NCI-H2029 treated with DMSO at 0.1 percent for 48 hours (cell line): Measurements from ENCODE around the gene DLX4.

Source experiments
- DNase-seq: peaks from one replicate; lab custom pipeline; 2025; lab: John Stamatoyannopoulos, UW

DLX4 gene

GRCh38 chr17:49946964-49947584 lies 21.9 kb upstream of the DLX4 start:
- DNase-seq = no peak

- no peak for DNase-seq
Observed at GRCh38 chr17:49949634-49950033, 19.4 kb upstream of the DLX4 start.

GRCh38 chr17:49951362-49952082 lies 17.5 kb upstream of the DLX4 start:
- DNase-seq = no peak

- peak; percentile 29 for DNase-seq
Observed at GRCh38 chr17:49952209-49952911, 16.6 kb upstream of the DLX4 start.

- DNase-seq = no peak
Observed at GRCh38 chr17:49952912-49953497, 16.0 kb upstream of the DLX4 start.

- no peak for DNase-seq
Observed at GRCh38 chr17:49955157-49955556, 13.8 kb upstream of the DLX4 start.

GRCh38 chr17:49956780-49957179 lies 12.2 kb upstream of the DLX4 start:
- no peak for DNase-seq

- no peak for DNase-seq
Observed at GRCh38 chr17:49957350-49957749, 11.6 kb upstream of the DLX4 start.

- DNase-seq = no peak
Observed at GRCh38 chr17:49958723-49959122, 10.3 kb upstream of the DLX4 start.

- DNase-seq = no peak
Observed at GRCh38 chr17:49959183-49959935, 9.6 kb upstream of the DLX4 start.

- DNase-seq = no peak
Observed at GRCh38 chr17:49962599-49963308, 6.2 kb upstream of the DLX4 start.

- DNase-seq = no peak
Observed at GRCh38 chr17:49963309-49963625, 5.7 kb upstream of the DLX4 start.

- DNase-seq = no peak
Observed at GRCh38 chr17:49963626-49964302, 5.2 kb upstream of the DLX4 start.

GRCh38 chr17:49964303-49964768 lies 4.7 kb upstream of the DLX4 start:
- no peak for DNase-seq

- no peak for DNase-seq
Observed at GRCh38 chr17:49964769-49965523, 4.0 kb upstream of the DLX4 start.

GRCh38 chr17:49965524-49965909 lies 3.5 kb upstream of the DLX4 start:
- DNase-seq = no peak

GRCh38 chr17:49966767-49967166 lies 2.2 kb upstream of the DLX4 start:
- DNase-seq = no peak

- DNase-seq = no peak
Observed at GRCh38 chr17:49967205-49967604, 1.8 kb upstream of the DLX4 start.

GRCh38 chr17:49967621-49968404 lies 1.2 kb upstream of the DLX4 start:
- DNase-seq = no peak
